Jurkat, Clone E6-1 (cell line): ENCODE measurements around the gene CAMK2D.

ENCODE experiments used
- DNase-seq: peaks from one replicate; pipeline ENCODE4 v3.0.0-alpha.2; 2011; ENCODE audit warnings: low read depth, low spot score
- H3K4me3 ChIP-seq: 2 replicates; pipeline ENCODE4 v1.5.1; 2011; ENCODE audit warnings: mild to moderate bottlenecking, low read length, control low read depth, moderate library complexity

CAMK2D gene

GRCh38 chr4:113445286-113445685, 316.3 kb downstream of the CAMK2D start:
- H3K4me3 ChIP-seq, result no peak overlapping the region
- no peak for DNase-seq

- DNase-seq, result no peak
Measured at GRCh38 chr4:113444386-113444785, 317.2 kb downstream of the CAMK2D start.

DNA sequence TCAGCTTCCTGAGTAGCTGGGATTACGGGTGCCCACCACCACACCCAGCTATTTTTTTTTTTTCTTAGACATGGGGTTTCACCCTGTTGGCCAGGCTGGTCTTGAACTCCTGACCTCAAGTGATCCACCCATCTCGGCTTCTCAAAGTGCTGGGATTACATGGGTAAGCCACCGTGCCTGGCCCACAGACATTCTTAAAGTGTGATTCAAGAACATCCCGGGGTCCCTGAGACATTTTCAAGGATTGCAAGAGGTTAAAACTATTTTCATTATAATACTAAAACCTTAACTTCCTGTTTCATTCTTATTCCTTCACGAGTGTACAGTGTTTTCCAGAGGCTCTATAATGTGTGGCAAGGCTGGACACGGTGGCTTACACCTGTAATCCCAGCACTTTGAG, 318.7 kb downstream of the CAMK2D start:
- H3K4me3 ChIP-seq, result no peak overlapping the region
- no peak for DNase-seq

More at GRCh38 chr4:113444386-113444785, 317.2 kb downstream of the CAMK2D start:
- H3K4me3 ChIP-seq, result no peak overlapping the region

DNA sequence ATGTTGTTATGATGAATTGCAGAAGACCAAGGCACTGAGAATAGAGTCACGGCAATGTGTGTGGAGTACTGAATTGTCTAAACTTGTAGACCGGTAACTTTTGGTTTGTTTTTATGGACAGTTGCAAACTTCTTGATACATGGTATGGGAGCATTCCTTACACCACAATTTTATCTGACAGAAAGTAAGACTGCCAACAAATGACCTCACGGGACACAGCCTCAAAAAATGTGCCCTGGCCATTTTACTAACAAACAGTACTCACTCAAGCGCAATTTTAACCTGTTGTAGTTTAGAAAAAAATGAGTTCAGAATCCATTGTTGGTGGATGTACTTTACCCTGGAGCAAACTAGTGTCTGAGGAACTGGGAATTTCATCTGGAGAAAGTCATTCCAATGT, 321.2 kb downstream of the CAMK2D start:
- no peak overlapping the region for H3K4me3 ChIP-seq
- no peak for DNase-seq

- H3K4me3 ChIP-seq, result no peak overlapping the region
- no peak for DNase-seq
Measured at GRCh38 chr4:113438596-113438995, 322.9 kb downstream of the CAMK2D start.

- H3K4me3 ChIP-seq, result no peak overlapping the region
- no peak for DNase-seq
Measured at GRCh38 chr4:113437129-113437528, 324.4 kb downstream of the CAMK2D start.

GRCh38 chr4:113436360-113436759, 325.2 kb downstream of the CAMK2D start:
- peak; percentile 27 for DNase-seq
- no peak overlapping the region for H3K4me3 ChIP-seq

GRCh38 chr4:113435893-113436292, 325.6 kb downstream of the CAMK2D start:
- no peak for DNase-seq
- no peak overlapping the region for H3K4me3 ChIP-seq

GRCh38 chr4:113434247-113434587, 327.3 kb downstream of the CAMK2D start:
- DNase-seq, result no peak
- H3K4me3 ChIP-seq, result no peak overlapping the region

DNA sequence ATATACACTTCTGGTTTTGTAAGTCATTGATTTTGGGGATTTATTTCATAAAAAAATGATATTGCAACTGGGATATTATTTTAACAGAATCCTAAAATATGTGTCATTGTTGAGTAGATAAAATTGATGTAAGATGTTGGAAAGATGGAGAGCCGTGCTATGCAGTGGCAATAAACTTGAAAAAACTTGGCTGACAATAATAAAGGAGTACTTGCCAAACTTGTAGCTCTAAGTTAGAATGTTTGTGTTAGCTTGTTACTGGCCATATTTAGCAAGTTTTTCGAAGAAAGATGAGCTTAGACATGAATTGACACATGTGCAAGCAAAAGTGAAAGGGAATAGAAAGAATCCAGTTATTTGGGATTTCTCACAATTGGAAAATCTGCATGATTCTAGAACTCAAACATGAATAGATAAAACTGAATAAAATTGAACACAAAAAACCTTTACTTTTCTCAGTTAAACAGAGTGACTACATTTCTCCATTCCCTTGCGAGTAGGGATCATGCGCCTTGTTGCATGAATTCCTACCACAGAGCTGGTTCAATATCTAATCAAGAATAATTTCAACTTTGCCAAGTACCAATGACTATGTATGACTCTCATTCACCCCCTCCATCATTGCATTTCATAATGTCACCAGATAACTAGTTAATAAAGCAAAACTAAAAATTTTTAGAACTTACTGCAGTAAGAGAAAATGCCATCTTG, 327.8 kb downstream of the CAMK2D start:
- H3K4me3 ChIP-seq, result no peak overlapping the region
- DNase-seq, result no peak

- no peak for DNase-seq
- no peak overlapping the region for H3K4me3 ChIP-seq
Measured at GRCh38 chr4:113433116-113433515, 328.4 kb downstream of the CAMK2D start.

DNA sequence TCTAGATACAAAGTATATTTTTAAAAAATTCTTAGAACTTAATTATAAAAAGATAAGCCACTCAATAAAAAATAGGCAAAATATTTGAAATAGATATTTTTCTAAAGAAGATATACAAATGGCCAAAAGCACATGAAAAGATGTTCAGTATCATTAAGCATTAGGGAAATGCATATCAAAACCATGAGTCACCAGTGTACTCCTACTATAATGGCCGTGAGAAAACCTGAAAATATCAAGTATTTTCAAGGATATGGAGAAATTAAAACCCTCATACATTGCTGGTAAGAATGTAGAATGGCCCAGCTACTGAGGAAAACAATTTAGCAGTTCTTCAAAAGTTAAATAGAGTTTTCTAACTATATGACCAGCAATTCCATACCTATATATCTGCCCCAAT, 337.9 kb downstream of the CAMK2D start:
- no peak for DNase-seq
- no peak overlapping the region for H3K4me3 ChIP-seq

DNA sequence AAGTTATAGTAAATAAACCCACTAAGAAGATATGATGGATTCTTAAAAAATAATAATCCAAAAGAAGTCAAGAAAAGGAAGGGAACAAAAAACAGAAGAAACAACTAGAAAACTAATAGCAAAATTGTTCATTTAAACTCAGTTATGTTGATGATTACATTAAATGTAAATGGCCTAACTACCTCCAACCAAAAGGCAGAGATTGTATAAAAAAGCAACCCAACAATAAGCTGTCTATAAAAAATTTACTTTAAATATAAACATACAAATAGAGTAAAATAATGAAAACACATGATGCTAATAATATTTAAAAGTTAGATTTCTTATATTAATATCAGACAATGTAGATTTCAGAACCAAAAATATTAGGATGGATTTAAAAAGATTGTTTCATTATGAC, 340.6 kb downstream of the CAMK2D start:
- no peak overlapping the region for H3K4me3 ChIP-seq
- DNase-seq, result no peak

DNA sequence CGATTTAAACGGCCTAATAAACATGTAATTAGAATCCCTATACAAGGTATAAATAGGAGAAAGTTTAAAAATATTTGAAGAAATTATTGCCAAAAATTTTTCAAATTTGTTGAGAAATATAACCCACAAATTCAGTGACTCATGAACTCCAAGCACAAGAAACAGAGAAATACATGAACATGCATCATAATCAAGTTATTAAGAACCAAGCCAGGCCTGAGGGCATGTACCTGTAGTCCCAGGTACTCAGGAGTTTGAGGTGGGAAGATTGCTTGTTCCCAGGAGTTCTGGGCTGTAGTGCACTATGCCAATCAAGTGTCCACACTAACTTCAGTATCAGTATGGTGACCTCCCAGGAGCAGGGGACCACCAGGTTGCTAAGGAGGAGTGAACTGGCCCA, 341.9 kb downstream of the CAMK2D start:
- H3K4me3 ChIP-seq, result no peak overlapping the region
- no peak for DNase-seq

- no peak overlapping the region for H3K4me3 ChIP-seq
- DNase-seq, result no peak
Measured at GRCh38 chr4:113411496-113411938, 350.0 kb downstream of the CAMK2D start.

GRCh38 chr4:113410686-113411085, 350.9 kb downstream of the CAMK2D start:
- H3K4me3 ChIP-seq, result no peak overlapping the region
- DNase-seq, result no peak

DNA sequence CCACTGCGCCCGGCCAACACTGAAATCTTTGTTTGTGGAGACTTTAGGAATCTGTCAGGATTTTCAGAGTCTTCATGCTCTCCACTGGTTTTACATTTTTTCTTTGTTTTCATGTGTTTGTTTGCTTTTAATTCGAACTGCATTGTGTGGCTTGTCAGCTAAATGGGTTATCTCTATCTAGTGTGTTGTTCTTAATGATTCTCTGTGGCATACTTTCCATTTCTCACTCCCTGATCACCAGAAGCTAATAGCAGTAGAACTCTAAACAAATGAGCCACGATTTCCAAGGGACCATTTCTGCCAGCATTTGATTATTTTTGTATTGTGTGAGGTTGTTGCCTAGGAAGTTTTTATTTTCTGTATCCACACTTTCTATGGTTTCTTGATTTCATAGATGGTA, 352.4 kb downstream of the CAMK2D start:
- no peak for DNase-seq
- H3K4me3 ChIP-seq, result no peak overlapping the region

DNA sequence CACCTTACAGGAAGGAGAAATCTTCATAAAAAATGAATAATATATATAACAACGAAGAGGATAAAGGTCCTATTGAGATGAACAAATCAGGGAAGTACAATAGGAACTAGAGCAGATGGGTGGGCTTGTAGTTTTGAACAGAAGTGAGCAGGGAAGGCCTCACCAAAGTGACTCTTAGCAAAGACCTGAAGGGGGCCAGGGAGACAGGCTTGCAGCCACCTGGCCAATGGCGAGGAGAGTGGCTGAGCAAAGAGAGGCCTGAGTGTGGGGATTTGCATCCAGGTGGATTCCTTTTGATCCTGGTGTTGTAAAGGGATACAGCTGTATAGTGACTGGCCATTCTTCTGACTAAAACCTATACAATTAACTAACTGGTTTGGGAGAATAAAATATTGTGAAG, 354.1 kb downstream of the CAMK2D start:
- no peak for DNase-seq
- H3K4me3 ChIP-seq, result no peak overlapping the region

- H3K4me3 ChIP-seq, result no peak overlapping the region
- DNase-seq, result no peak
Measured at GRCh38 chr4:113406723-113407016, 354.9 kb downstream of the CAMK2D start.

GRCh38 chr4:113405874-113406722, 355.4 kb downstream of the CAMK2D start:
- DNase-seq, result no peak
- H3K4me3 ChIP-seq, result no peak overlapping the region

GRCh38 chr4:113404841-113405240, 356.7 kb downstream of the CAMK2D start:
- no peak overlapping the region for H3K4me3 ChIP-seq
- DNase-seq, result no peak
